Measurements from ENCODE around the gene SDS.

Gene SDS

DNA sequence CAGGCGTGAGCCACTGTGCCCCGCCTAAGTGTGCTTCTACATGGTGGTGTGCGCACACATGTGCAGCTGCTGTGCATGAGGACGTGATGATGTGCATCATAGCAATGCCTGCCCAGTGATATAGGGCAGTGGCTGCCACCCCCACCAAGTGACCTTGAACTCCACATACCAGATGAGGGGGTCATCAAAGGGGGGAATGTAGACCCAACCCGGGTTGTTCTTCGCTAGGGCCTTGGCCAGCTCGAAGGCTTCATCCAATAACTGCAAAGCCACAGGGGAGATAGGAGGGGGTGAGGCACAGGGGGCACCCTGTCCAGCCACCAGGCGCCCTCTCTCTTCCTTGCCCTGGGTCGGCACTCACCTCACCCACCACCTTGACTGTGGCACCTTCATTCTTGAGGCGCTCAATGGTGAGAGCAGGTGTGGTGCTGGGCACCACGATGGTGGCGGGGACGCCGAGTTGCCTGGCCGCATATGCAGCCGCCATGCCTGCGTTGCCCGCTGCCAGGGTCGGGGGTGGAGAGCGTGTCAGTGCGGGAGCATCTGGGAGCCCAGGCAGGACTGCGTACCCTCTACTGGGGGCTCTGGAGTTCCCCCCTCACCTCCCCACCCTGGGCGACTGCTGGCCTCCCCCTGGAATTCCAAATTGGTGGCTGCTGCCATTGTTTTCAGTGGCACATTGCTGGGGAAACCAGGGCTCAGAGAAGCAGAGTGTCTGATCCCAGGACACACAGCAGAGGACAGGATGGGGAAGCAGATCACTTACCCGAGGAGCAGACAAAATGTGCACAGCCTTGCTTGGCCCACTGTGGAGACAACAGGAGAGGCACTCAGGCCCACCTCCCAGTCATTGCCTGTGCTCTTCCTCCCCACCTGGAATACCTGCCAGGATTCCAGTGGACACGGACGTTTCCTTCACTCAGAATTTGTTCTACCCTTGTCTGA is 5.1 kb downstream of the SDS start:
- no peak for DNase-seq (ENCODE audit: low read depth in 2 of 2)

- no peak for DNase-seq (ENCODE audit: low read depth in 2 of 2)
Measured at GRCh38 chr12:113397497-113398197, 6.0 kb downstream of the SDS start.

DNA sequence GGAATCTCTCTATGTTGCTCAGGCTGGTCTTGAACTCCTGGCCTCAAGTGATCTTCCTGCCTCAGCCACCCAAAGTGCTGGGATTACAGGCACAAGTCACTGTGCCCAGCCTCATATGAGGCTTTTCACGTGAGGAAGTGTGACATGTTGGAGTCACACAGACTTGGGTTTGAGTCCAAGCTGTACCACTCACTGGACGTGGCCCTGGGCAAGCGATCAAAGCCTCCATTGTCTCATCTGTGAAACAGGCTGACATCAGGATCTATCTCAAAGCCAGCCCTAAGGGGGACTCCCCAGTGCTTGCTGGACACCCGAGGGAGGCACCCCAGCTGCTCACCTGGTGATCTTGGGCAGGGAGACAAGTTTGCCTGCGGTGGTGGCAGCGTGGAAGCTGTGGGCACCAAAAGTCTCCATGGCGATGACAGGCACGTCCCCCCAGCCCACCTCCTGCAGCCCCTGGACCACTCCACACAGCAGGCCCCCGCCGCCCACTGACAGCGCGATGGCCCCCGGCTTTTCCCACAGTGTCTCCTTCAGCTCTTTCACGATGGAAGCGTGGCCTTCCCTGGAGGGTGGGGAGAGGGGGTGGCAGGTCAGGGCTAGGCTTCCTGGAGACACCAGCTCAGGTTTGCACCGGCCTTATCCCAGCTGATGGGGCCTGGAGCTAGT is 6.7 kb downstream of the SDS start:
- DNase-seq (ENCODE audit: low read depth in 2 of 2): no peak

GRCh38 chr12:113396200-113396599 is 7.5 kb downstream of the SDS start:
- DNase-seq (ENCODE audit: low read depth in 2 of 2): no peak

DNA sequence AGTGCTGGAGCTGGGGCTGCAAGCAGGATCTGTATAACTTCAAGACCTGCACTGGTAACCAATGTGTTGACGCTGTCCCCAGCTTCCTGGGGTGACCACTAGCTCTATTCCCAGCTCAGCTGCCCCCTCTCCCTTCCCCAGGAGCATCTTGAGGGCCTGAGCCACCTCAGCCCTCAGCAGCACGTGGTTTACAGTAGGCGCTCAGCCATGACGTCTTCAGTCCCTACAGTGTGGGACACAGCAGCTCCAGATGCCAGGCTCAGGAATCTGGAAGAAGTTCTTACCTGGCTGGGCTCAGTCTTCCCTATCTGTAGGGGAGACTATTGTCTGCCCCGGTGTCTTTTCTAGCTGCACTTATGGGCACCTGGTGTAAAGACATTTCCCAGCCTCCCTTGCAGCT is 8.6 kb downstream of the SDS start:
- DNase-seq (ENCODE audit: low read depth in 2 of 2): no peak

DNA sequence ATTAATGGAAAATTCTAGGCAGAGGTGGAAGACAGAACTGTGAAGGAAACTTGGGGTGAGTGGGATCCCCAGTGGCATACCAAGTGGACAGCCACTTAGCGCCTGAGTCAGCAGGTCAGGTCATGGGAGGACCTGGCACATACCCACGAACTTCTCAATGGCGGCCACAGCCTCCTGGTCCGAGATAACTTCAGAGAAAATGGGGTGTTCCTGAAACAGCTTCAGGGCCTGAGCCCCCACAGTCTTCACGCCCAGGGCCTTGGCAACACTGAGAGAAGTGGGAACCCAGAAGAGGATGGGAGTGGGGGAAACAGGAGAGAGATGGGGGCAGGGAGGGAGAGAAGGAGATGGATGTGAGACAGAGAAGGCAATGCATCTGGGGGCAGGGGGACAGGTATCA is 9.9 kb downstream of the SDS start:
- no peak for DNase-seq (ENCODE audit: low read depth in 2 of 2)

- DNase-seq (ENCODE audit: low read depth in 2 of 2): no peak
Measured at GRCh38 chr12:113392988-113393579, 10.6 kb downstream of the SDS start.

DNA sequence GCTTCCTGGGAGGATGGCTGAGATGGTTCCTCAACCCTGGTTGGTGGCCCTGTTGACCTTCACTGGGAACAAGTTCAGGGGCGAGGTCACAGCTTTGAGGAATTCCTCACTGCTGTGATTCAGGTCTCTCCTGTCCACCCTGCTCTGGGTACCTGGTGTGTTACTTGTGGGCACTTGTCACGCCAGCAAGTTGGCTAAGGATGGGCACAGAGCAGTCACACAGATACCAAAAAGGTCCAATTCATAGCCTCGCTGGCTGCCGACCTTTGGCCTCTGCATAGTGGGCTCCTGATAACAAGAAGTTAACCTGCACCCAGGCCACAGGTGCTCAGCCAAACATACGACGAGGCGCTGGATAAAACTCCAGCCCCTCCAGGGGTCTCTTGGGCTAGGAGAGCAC is 11.2 kb downstream of the SDS start:
- no peak for DNase-seq (ENCODE audit: low read depth in 2 of 2)

DNA sequence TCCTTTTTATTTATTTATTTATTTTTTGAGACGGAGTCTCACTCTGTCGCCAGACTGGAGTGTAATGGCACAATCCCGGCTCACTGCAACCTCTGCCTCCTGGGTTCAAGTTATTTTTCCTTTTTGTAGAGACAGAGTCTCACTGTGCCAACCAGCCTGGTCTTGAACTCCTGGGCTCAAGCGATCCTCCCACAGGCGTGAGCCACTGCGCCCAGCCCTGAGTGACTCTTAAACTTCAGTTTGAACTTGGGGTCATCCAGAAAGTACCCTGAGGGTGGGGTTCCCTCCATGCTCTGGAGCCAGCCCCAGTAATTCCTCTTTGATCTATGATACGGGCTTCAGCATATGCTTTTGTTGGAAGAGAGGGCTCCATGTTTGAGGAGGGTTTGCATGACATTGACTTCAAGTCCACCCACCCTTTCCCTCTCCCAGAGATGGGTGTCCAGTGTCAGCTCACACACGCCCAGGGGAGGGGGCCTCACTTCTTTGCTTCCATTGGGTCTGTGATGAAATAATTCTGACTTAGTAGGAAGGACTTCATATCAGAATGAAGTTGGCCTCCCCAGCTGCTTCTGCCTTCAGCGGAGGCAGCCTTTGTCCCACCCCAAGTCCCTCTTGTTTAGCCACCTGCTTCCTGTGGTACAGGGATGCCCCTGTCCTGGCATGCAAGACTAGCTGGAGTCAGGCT is 11.9 kb downstream of the SDS start:
- DNase-seq (ENCODE audit: low read depth in 2 of 2): no peak

DNA sequence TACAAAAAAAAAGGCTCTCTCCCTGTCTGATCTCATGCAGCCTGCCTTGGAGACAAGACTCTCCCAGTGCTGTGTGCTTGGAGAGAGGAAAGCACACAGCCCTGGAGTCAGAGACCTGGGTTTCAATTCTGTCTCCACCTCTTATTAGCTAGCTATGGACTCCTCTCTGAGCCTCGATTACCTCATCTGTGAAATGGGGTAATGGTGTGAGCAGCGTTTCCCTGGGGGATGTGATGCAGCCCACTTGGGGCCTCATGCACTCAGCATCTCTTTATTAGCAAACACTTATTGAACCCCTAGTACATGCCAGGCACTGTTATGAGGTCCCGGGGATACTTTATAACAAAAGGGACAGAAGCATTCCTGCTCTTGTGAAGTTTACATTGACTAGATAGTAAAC is 12.5 kb downstream of the SDS start:
- DNase-seq (ENCODE audit: low read depth in 2 of 2): no peak

GRCh38 chr12:113390064-113391043 is 13.3 kb downstream of the SDS start:
- DNase-seq (ENCODE audit: low read depth in 2 of 2): no peak

DNA sequence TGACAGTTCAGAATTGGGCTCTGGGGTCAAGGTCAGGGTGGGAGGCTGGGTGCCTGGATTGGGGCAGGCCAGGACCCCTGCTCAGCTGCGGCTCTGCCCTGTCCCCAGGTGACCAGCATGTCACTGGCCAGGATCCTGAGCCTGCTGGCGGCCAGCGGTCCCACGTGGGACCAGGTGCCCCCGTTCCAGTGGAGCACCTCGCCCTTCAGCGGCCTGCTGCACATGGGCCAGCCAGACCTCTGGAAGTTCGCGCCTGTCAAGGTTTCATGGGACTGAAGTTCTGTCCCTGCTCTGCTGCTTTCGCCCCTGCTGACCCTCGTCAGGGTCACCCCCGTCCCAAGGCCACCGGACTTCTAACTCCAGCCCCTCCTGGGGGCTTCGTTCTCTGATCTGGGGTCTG is 15.3 kb downstream of the SDS start:
- DNase-seq (ENCODE audit: low read depth in 2 of 2): no peak

GRCh38 chr12:113387631-113388030 is 16.1 kb downstream of the SDS start:
- DNase-seq (ENCODE audit: low read depth in 2 of 2): no peak

GRCh38 chr12:113386866-113387566 is 16.7 kb downstream of the SDS start:
- no peak for DNase-seq (ENCODE audit: low read depth in 2 of 2)

GRCh38 chr12:113385282-113385882 is 18.3 kb downstream of the SDS start:
- DNase-seq (ENCODE audit: low read depth in 2 of 2): no peak

- no peak for DNase-seq (ENCODE audit: low read depth in 2 of 2)
Measured at GRCh38 chr12:113384778-113385177, 18.9 kb downstream of the SDS start.

GRCh38 chr12:113382206-113382605 is 21.5 kb downstream of the SDS start:
- DNase-seq (ENCODE audit: low read depth in 2 of 2): no peak

DNA sequence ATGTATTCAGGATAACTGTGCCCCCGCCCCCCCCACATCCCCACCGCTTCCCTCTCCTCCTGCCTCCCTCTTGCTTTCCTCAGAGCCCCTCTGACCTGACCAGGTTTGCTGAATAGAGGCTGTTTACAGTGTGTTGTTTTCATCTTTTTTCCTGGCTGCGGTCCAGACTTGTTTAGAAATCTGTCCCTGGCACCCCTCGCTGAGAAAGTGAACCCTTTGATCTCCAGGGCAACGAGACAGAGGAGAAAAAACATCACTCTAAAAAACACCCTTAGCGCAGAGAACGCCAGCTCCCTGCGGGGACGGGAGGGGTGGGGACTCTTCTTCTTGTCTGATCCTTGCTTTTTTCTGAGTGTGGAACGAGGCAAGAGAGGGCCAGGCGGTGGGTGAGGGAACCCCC is 22.5 kb downstream of the SDS start:
- DNase-seq (ENCODE audit: low read depth in 2 of 2): no peak

DNA sequence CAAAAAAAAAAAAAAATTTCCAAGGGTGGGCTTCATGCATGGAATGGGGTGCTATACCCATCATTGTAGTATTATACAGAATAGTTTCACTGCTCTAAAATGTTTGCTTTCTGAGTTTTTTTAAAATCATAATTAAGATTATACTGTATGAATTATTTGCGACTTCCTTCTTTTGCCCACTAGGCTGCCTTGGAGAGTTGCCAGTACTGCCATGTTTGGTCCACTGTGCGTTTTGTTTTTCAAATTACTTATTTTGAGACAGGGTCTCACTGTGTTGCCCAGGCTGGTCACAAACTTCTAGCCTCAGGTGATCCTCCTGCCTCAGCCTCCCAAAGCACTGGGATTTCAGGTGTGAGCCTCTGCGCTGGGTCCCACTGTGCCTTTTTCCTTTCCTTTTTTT is 25.4 kb downstream of the SDS start:
- DNase-seq (ENCODE audit: low read depth in 2 of 2): no peak

Measured in stimulated activated CD8-positive, alpha-beta memory T cell treated with anti-CD3 and anti-CD28 coated beads, Interleukin-7, amount 100 ng/mL, for 4 hours (primary cell).